Measurements from ENCODE around the gene PIP5K1C.

PIP5K1C gene

GRCh38 chr19:3698386-3698950 is 1.8 kb downstream of the PIP5K1C start:
- no peak overlapping the region for H3K27ac ChIP-seq (ENCODE audit: low read length)
- no peak overlapping the region for H3K4me3 ChIP-seq (ENCODE audit: low read length)
- H3K9ac ChIP-seq (ENCODE audit: low read length) = no peak overlapping the region
- H3K9me3 ChIP-seq (ENCODE audit: control insufficient read depth, low read depth, low read length) = no peaks in the 10 kb centered on the region
- no peaks in the 10 kb centered on the region for H3K36me3 ChIP-seq (ENCODE audit: control insufficient read depth, low read depth, low read length)
- H3K27me3 ChIP-seq (ENCODE audit: control insufficient read depth, insufficient read depth, low read length) = no peaks in the 10 kb centered on the region
- H3K4me1 ChIP-seq (ENCODE audit: control insufficient read depth, low read depth, low read length) = no peaks in the 10 kb centered on the region

- Histone ChIP-seq H3K9me3 (ENCODE audit: control insufficient read depth, low read depth, low read length) (no peaks in the 10 kb centered on the region), H3K4me3 (ENCODE audit: low read length) (no peak overlapping the region), H3K27ac (ENCODE audit: low read length) (no peak overlapping the region), H3K27me3 (ENCODE audit: control insufficient read depth, insufficient read depth, low read length) (no peaks in the 10 kb centered on the region), H3K36me3 (ENCODE audit: control insufficient read depth, low read depth, low read length) (no peaks in the 10 kb centered on the region), H3K9ac (ENCODE audit: low read length) (no peak overlapping the region), H3K4me1 (ENCODE audit: control insufficient read depth, low read depth, low read length) (no peaks in the 10 kb centered on the region)
These were observed 2.4 kb downstream of the PIP5K1C start for GRCh38 chr19:3697671-3698385.

- Histone ChIP-seq H3K27ac (ENCODE audit: low read length) (no peak overlapping the region), H3K4me3 (ENCODE audit: low read length) (no peak overlapping the region), H3K9ac (ENCODE audit: low read length) (no peak overlapping the region), H3K27me3 (ENCODE audit: control insufficient read depth, insufficient read depth, low read length) (no peaks in the 10 kb centered on the region), H3K36me3 (ENCODE audit: control insufficient read depth, low read depth, low read length) (no peaks in the 10 kb centered on the region), H3K4me1 (ENCODE audit: control insufficient read depth, low read depth, low read length) (no peaks in the 10 kb centered on the region), H3K9me3 (ENCODE audit: control insufficient read depth, low read depth, low read length) (no peaks in the 10 kb centered on the region)
These were observed 3.2 kb downstream of the PIP5K1C start for GRCh38 chr19:3697094-3697493.

- Histone ChIP-seq H3K27me3 (ENCODE audit: control insufficient read depth, insufficient read depth, low read length) (no peaks in the 10 kb centered on the region), H3K9me3 (ENCODE audit: control insufficient read depth, low read depth, low read length) (no peaks in the 10 kb centered on the region), H3K4me1 (ENCODE audit: control insufficient read depth, low read depth, low read length) (no peaks in the 10 kb centered on the region), H3K36me3 (ENCODE audit: control insufficient read depth, low read depth, low read length) (no peaks in the 10 kb centered on the region), H3K4me3 (ENCODE audit: low read length) (no peak overlapping the region), H3K9ac (ENCODE audit: low read length) (no peak overlapping the region), H3K27ac (ENCODE audit: low read length) (no peak overlapping the region)
These were observed 3.6 kb downstream of the PIP5K1C start for GRCh38 chr19:3696660-3696995.

GRCh38 chr19:3695986-3696659 is 4.1 kb downstream of the PIP5K1C start:
- no peak overlapping the region for H3K9ac ChIP-seq (ENCODE audit: low read length)
- H3K4me3 ChIP-seq (ENCODE audit: low read length) = no peak overlapping the region
- H3K9me3 ChIP-seq (ENCODE audit: control insufficient read depth, low read depth, low read length) = no peaks in the 10 kb centered on the region
- H3K27ac ChIP-seq (ENCODE audit: low read length) = no peak overlapping the region
- H3K4me1 ChIP-seq (ENCODE audit: control insufficient read depth, low read depth, low read length) = no peaks in the 10 kb centered on the region
- no peaks in the 10 kb centered on the region for H3K36me3 ChIP-seq (ENCODE audit: control insufficient read depth, low read depth, low read length)
- H3K27me3 ChIP-seq (ENCODE audit: control insufficient read depth, insufficient read depth, low read length) = no peaks in the 10 kb centered on the region

GRCh38 chr19:3695124-3695733 is 5.0 kb downstream of the PIP5K1C start:
- Histone ChIP-seq H3K36me3 (ENCODE audit: control insufficient read depth, low read depth, low read length) (no peaks in the 10 kb centered on the region), H3K9ac (ENCODE audit: low read length) (no peak overlapping the region), H3K4me1 (ENCODE audit: control insufficient read depth, low read depth, low read length) (no peaks in the 10 kb centered on the region), H3K9me3 (ENCODE audit: control insufficient read depth, low read depth, low read length) (no peaks in the 10 kb centered on the region), H3K27ac (ENCODE audit: low read length) (no peak overlapping the region), H3K4me3 (ENCODE audit: low read length) (no peak overlapping the region), H3K27me3 (ENCODE audit: control insufficient read depth, insufficient read depth, low read length) (no peaks in the 10 kb centered on the region)

GRCh38 chr19:3694361-3695123 is 5.7 kb downstream of the PIP5K1C start:
- Histone ChIP-seq H3K9me3 (ENCODE audit: control insufficient read depth, low read depth, low read length) (no peaks in the 10 kb centered on the region), H3K4me1 (ENCODE audit: control insufficient read depth, low read depth, low read length) (no peaks in the 10 kb centered on the region), H3K27ac (ENCODE audit: low read length) (no peak overlapping the region), H3K4me3 (ENCODE audit: low read length) (no peak overlapping the region), H3K36me3 (ENCODE audit: control insufficient read depth, low read depth, low read length) (no peaks in the 10 kb centered on the region), H3K27me3 (ENCODE audit: control insufficient read depth, insufficient read depth, low read length) (no peaks in the 10 kb centered on the region), H3K9ac (ENCODE audit: low read length) (no peak overlapping the region)

GRCh38 chr19:3693025-3693925 is 7.0 kb downstream of the PIP5K1C start:
- Histone ChIP-seq H3K27ac (ENCODE audit: low read length) (no peak overlapping the region), H3K4me3 (ENCODE audit: low read length) (no peak overlapping the region), H3K27me3 (ENCODE audit: control insufficient read depth, insufficient read depth, low read length) (no peaks in the 10 kb centered on the region), H3K4me1 (ENCODE audit: control insufficient read depth, low read depth, low read length) (peaks cover 3% of the 10 kb centered on the region), H3K9ac (ENCODE audit: low read length) (no peak overlapping the region), H3K9me3 (ENCODE audit: control insufficient read depth, low read depth, low read length) (no peaks in the 10 kb centered on the region), H3K36me3 (ENCODE audit: control insufficient read depth, low read depth, low read length) (no peaks in the 10 kb centered on the region)

GRCh38 chr19:3692141-3693024 is 7.9 kb downstream of the PIP5K1C start:
- Histone ChIP-seq H3K9ac (ENCODE audit: low read length) (no peak overlapping the region), H3K4me3 (ENCODE audit: low read length) (no peak overlapping the region), H3K36me3 (ENCODE audit: control insufficient read depth, low read depth, low read length) (no peaks in the 10 kb centered on the region), H3K27ac (ENCODE audit: low read length) (no peak overlapping the region), H3K9me3 (ENCODE audit: control insufficient read depth, low read depth, low read length) (no peaks in the 10 kb centered on the region), H3K4me1 (ENCODE audit: control insufficient read depth, low read depth, low read length) (peaks cover 7% of the 10 kb centered on the region), H3K27me3 (ENCODE audit: control insufficient read depth, insufficient read depth, low read length) (no peaks in the 10 kb centered on the region)

- Histone ChIP-seq H3K36me3 (ENCODE audit: control insufficient read depth, low read depth, low read length) (no peaks in the 10 kb centered on the region), H3K4me3 (ENCODE audit: low read length) (no peak overlapping the region), H3K9ac (ENCODE audit: low read length) (no peak overlapping the region), H3K4me1 (ENCODE audit: control insufficient read depth, low read depth, low read length) (peaks cover 7% of the 10 kb centered on the region), H3K9me3 (ENCODE audit: control insufficient read depth, low read depth, low read length) (no peaks in the 10 kb centered on the region), H3K27me3 (ENCODE audit: control insufficient read depth, insufficient read depth, low read length) (no peaks in the 10 kb centered on the region), H3K27ac (ENCODE audit: low read length) (no peak overlapping the region)
These were observed 8.5 kb downstream of the PIP5K1C start for GRCh38 chr19:3691726-3692125.
